ENCODE results near the gene SDHAF2. TPM values are rescaled to one million over a fixed set of nuclear protein-coding genes. Genes with fewer than 3 reads are reported as not detected.

Gene SDHAF2
- polyA plus RNA-seq, 1 experiment, result 81.1 TPM

DNA sequence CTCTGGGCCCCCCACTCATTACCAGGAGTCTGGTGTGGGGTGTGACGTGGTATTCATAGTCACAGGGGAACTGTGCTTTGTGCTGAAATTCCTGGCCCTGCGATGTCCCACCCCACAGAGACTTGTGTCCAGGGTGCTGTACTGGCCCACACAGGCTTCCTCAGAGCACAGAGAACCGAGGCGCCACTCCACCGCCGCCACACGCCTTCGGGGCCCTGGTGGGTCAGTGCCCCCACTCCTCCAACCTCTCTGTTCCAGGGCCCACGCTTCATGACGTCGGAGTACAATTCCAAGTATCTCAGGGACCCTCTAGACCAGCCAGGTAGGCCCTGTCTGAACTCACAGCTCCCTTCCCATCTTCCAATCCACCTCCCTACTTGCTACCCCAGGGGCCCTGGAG, 55.2 kb downstream of the SDHAF2 start:
- no peaks in the 10 kb centered on the region for H3K36me3 ChIP-seq (ENCODE audit: control insufficient read depth, insufficient read depth, low read length)
- TF ChIP-seq, protein P1, sequence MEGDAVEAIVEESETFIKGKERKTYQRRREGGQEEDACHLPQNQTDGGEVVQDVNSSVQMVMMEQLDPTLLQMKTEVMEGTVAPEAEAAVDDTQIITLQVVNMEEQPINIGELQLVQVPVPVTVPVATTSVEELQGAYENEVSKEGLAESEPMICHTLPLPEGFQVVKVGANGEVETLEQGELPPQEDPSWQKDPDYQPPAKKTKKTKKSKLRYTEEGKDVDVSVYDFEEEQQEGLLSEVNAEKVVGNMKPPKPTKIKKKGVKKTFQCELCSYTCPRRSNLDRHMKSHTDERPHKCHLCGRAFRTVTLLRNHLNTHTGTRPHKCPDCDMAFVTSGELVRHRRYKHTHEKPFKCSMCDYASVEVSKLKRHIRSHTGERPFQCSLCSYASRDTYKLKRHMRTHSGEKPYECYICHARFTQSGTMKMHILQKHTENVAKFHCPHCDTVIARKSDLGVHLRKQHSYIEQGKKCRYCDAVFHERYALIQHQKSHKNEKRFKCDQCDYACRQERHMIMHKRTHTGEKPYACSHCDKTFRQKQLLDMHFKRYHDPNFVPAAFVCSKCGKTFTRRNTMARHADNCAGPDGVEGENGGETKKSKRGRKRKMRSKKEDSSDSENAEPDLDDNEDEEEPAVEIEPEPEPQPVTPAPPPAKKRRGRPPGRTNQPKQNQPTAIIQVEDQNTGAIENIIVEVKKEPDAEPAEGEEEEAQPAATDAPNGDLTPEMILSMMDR (IDR thresholded peaks at IDR 0.05; ENCODE audit: insufficient read depth, low read depth, low read length), result no peak
- DNase-seq (ENCODE audit: low read depth), result no peak
- POLR2A ChIA-PET, result no interaction called here
- H3K27me3 ChIP-seq (ENCODE audit: control insufficient read depth, insufficient read depth, low read length), result peaks cover 6% of the 10 kb centered on the region
- no peak overlapping the region for H3K4me3 ChIP-seq (ENCODE audit: low read depth, low read length)
- CTCF ChIA-PET, result interaction anchor here (1.2 kb wide), 1 partner anchor 8 kb away, joined by 5 read pairs; no protein-coding TSS in a partner anchor

DNA sequence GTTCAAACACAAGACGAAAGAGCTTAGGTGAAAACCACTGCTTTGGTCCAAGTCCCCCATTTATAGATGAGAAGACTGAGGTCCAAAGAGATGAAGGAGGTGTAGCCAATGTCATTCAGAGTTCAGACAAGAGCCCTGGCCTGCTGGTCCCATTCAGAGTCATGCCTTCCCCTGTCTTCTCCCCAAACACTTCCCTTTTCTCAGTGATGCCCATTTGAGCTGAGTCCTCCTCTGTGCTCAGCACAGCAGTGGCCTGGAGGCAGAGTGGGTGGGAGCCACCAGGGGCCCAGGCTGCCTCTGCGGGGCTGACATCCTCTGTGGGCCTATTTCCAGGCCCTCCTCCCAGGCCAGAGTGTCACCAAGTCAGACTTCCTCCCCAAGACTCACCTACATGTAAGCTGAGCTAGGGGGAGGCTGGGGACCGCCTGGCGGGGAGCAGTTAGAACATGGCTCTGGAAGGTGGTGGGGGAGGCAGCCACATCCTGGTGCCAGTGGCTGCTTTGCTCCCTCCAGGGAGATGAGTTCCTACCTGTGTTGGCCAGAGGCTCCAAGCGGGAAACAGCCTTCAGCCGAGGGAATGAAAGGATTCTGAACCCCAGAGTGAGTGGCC, 56.2 kb downstream of the SDHAF2 start:
- DNase-seq (ENCODE audit: low read depth), result no peak
- TF ChIP-seq, protein P1 (IDR thresholded peaks at IDR 0.05; ENCODE audit: insufficient read depth, low read depth, low read length), result no peak
- POLR2A ChIA-PET, result no interaction called here
- H3K27me3 ChIP-seq (ENCODE audit: control insufficient read depth, insufficient read depth, low read length), result peaks cover 7% of the 10 kb centered on the region
- CTCF ChIA-PET, result interaction anchor here (1.2 kb wide), 1 partner anchor 9 kb away, joined by 5 read pairs; no protein-coding TSS in a partner anchor
- no peak overlapping the region for H3K4me3 ChIP-seq (ENCODE audit: low read depth, low read length)
- H3K36me3 ChIP-seq (ENCODE audit: control insufficient read depth, insufficient read depth, low read length), result no peaks in the 10 kb centered on the region

DNA sequence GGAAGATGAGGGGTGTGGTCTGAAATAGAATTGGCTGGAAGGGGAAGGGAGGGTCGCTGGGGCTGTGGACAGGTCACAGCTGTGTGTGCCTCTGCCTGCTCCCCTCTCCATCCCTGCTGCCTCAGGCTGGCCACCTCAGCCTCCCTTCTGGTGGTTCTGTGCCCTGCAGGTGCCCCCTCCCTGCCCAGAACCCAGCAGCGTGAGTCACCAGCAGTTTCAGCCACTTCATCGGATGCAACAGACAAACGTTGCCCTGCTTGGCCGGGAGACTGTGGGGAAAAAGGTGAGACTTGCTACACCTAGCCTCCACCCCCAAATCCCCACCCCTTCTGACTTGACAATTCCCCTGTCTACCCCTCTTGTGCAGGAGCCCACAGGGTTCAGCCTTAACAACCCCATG, 56.9 kb downstream of the SDHAF2 start:
- POLR2A ChIA-PET, result no interaction called here
- DNase-seq (ENCODE audit: low read depth), result no peak
- H3K4me3 ChIP-seq (ENCODE audit: low read depth, low read length), result no peak overlapping the region
- no peaks in the 10 kb centered on the region for H3K36me3 ChIP-seq (ENCODE audit: control insufficient read depth, insufficient read depth, low read length)
- TF ChIP-seq, protein P1 (IDR thresholded peaks at IDR 0.05; ENCODE audit: insufficient read depth, low read depth, low read length), result no peak
- CTCF ChIA-PET, result interaction anchor here (0.6 to 5.0 kb wide), 4 partner anchors 10 to 152 kb away, joined by 3 to 38 read pairs (median 18); no protein-coding TSS in a partner anchor
- H3K27me3 ChIP-seq (ENCODE audit: control insufficient read depth, insufficient read depth, low read length), result peaks cover 7% of the 10 kb centered on the region

DNA sequence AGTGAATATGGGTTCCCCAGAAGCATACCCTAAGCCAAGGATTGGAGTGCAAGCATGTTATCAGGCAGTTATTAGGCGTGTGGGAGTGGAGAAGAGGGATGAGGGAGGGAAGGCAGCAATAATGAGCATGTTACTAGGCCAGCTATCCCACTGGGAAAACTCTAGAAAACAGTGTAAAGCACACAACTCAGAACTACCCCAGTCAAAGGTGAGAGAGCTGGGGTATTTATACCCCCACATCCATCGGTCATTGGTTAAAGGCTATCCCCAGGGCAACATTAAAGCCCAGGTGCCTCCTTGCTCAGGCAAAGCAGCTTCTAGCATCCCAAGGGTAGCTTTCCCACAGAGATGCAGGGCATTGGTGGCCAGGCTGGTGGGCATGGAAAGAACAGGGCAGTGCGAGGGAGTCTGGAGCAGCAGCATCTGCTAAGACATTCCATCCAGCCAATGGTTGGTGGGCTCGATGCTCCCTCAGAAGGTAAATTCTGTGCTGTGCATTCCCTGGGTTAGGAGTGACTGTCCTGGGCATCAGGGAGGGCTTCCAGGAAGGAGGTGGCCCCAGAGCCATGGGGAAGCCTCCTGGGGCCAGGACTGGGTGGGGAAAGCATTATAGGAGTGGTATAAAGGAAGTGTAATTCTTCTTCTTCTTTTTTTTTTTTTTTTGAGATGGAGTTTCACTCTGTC, 57.6 kb downstream of the SDHAF2 start:
- Histone ChIP-seq H3K27me3 (ENCODE audit: control insufficient read depth, insufficient read depth, low read length) (peaks cover 6% of the 10 kb centered on the region; the same call in 1 of the 2 replicates), H3K36me3 (ENCODE audit: control insufficient read depth, insufficient read depth, low read length) (no peaks in the 10 kb centered on the region), H3K4me3 (ENCODE audit: low read depth, low read length) (no peak overlapping the region)
- ChIA-PET CTCF (interaction anchor here (0.6 to 5.0 kb wide), 5 partner anchors 10 to 151 kb away, joined by 3 to 38 read pairs (median 6); no protein-coding TSS in a partner anchor), POLR2A (no interaction called here)
- TF ChIP-seq, protein P1 (IDR thresholded peaks at IDR 0.05; ENCODE audit: insufficient read depth, low read depth, low read length), result no peak
- no peak for DNase-seq (ENCODE audit: low read depth)

DNA sequence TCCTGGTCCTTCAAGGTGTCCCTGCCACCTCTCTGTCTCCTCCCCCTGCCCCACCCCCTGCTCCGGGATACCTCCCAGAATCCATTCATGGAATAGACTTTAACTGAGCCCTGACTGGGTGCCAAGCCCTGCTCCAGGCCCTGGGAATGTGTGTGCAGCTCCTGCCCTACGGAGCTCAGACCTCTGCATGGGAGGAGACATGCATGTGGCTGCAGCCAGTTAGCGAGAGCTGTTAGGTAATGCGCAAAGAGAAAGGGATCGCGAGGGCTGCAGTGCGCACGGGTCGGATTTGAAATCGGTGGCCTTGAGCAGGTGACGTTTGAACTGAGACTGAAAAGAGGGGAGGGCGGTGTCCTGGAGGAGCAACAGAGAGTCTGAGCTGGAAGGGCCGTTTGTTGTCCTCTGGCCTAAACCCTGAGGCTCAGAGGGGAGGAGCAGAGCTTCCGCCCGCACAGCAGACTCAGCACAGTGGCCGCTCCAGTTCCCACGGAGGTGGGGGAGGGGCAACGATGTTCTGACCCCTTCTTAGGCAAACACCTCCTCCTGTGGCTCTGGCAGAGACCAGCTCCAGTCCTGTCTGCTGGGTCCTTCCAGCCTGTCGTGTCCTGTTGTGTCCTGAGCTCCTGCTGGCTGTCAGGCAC, 58.8 kb downstream of the SDHAF2 start:
- no peaks in the 10 kb centered on the region for H3K36me3 ChIP-seq (ENCODE audit: control insufficient read depth, insufficient read depth, low read length)
- TF ChIP-seq, protein P1 (IDR thresholded peaks at IDR 0.05; ENCODE audit: insufficient read depth, low read depth, low read length), result no peak
- no peak overlapping the region for H3K4me3 ChIP-seq (ENCODE audit: low read depth, low read length)
- no peak for DNase-seq (ENCODE audit: low read depth)
- POLR2A ChIA-PET, result no interaction called here
- CTCF ChIA-PET, result interaction anchor here (1.0 to 5.0 kb wide), 7 partner anchors 12 to 141 kb away, joined by 3 to 38 read pairs (median 4); no protein-coding TSS in a partner anchor
- H3K27me3 ChIP-seq (ENCODE audit: control insufficient read depth, insufficient read depth, low read length), result peaks cover 6% of the 10 kb centered on the region; the same call in 1 of the 2 replicates

Data from BJ (cell line).